Large intestine (tissue), 3 donors: Measurements from ENCODE around the gene HIRIP3. TPM values are rescaled to one million over a fixed set of nuclear protein-coding genes. Genes with fewer than 3 reads are reported as not detected.

Experiments used
- DNase-seq, 2 donors: peaks; one replicate each; pipeline versions ENCODE4 v3.0.0 to v3.0.0-alpha.2; 2013
- H3K27ac ChIP-seq: one replicate; pipeline ENCODE4 v1.5.1; 2013; ENCODE audit warnings: low read length
- H3K27me3 ChIP-seq: 2 replicates; pipeline ENCODE4 v1.6.1; 2013; ENCODE audit warnings: low read length; ENCODE audit not compliant: control insufficient read depth, insufficient read depth
- H3K36me3 ChIP-seq: 2 replicates; pipeline ENCODE4 v1.6.1; 2013; ENCODE audit warnings: low read length; ENCODE audit not compliant: control insufficient read depth, insufficient read depth
- H3K4me1 ChIP-seq: one replicate; pipeline ENCODE4 v1.6.1; 2013; ENCODE audit warnings: low read length; ENCODE audit not compliant: control insufficient read depth, insufficient read depth
- H3K4me3 ChIP-seq: one replicate; pipeline ENCODE4 v1.5.1; 2013; ENCODE audit warnings: low read length
- H3K9me3 ChIP-seq: one replicate; pipeline ENCODE4 v1.6.1; 2013; ENCODE audit warnings: mild to moderate bottlenecking, low read depth, low read length, moderate library complexity; ENCODE audit not compliant: control insufficient read depth
- WGBS: methylation state at CpG from one replicate; pipeline ENCODE4 v1.1.5; 2013; ENCODE audit warnings: low lambda C conversion rate; ENCODE audit not compliant: insufficient coverage; 5-methylcytosine and 5-hydroxymethylcytosine counted together
- polyA plus RNA-seq: library from polyadenylated mRNA; unstranded; fragments of 120-200 nt; gene quantifications from one replicate; pipeline ENCODE4 v1.2.1, GENCODE V29; 2013

HIRIP3 gene
- polyA plus RNA-seq, 1 donor: 12.0 TPM

GRCh38 chr16:29989111-29989858 lies 6.1 kb downstream of the HIRIP3 start:
- Histone ChIP-seq H3K9me3 (no peaks in the 10 kb centered on the region), H3K27ac (no peak overlapping the region), H3K36me3 (peaks cover 86% of the 10 kb centered on the region), H3K27me3 (no peaks in the 10 kb centered on the region), H3K4me3 (no peak overlapping the region), H3K4me1 (peaks cover 7% of the 10 kb centered on the region)
- whole genome bisulfite sequencing: 89% methylated on average over 8 of the region's 23 CpGs
- no peak for DNase-seq

GRCh38 chr16:29988346-29989075 lies 6.9 kb downstream of the HIRIP3 start:
- H3K27me3 ChIP-seq: no peaks in the 10 kb centered on the region
- peaks cover 7% of the 10 kb centered on the region for H3K4me1 ChIP-seq
- no peak overlapping the region for H3K4me3 ChIP-seq
- 94% methylated on average over 3 of the region's 17 CpGs for WGBS
- no peak overlapping the region for H3K27ac ChIP-seq
- no peak for DNase-seq
- no peaks in the 10 kb centered on the region for H3K9me3 ChIP-seq
- H3K36me3 ChIP-seq: peaks cover 93% of the 10 kb centered on the region

GRCh38 chr16:29987371-29988085 lies 7.9 kb downstream of the HIRIP3 start:
- no peak overlapping the region for H3K27ac ChIP-seq
- H3K4me3 ChIP-seq: no peak overlapping the region
- DNase-seq: no peak
- no CpG with 5 or more reads among the region's 35 CpGs for WGBS
- H3K9me3 ChIP-seq: no peaks in the 10 kb centered on the region
- no peaks in the 10 kb centered on the region for H3K27me3 ChIP-seq
- peaks cover 93% of the 10 kb centered on the region for H3K36me3 ChIP-seq
- H3K4me1 ChIP-seq: peaks cover 7% of the 10 kb centered on the region

- H3K4me1 ChIP-seq: peaks cover 7% of the 10 kb centered on the region
- WGBS: no CpG with 5 or more reads among the region's 5 CpGs
- no peak for DNase-seq
- H3K27ac ChIP-seq: no peak overlapping the region
- no peaks in the 10 kb centered on the region for H3K27me3 ChIP-seq
- peaks cover 94% of the 10 kb centered on the region for H3K36me3 ChIP-seq
- H3K4me3 ChIP-seq: no peak overlapping the region
- no peaks in the 10 kb centered on the region for H3K9me3 ChIP-seq
These were observed 8.5 kb downstream of the HIRIP3 start for GRCh38 chr16:29986931-29987330.

GRCh38 chr16:29986231-29986630 lies 9.2 kb downstream of the HIRIP3 start:
- peaks cover 7% of the 10 kb centered on the region for H3K4me1 ChIP-seq
- no peaks in the 10 kb centered on the region for H3K9me3 ChIP-seq
- DNase-seq: no peak
- peaks cover 95% of the 10 kb centered on the region for H3K36me3 ChIP-seq
- H3K4me3 ChIP-seq: no peak overlapping the region
- WGBS: no CpG with 5 or more reads among the region's 20 CpGs
- no peaks in the 10 kb centered on the region for H3K27me3 ChIP-seq
- H3K27ac ChIP-seq: no peak overlapping the region

GRCh38 chr16:29985271-29985811 lies 10.1 kb downstream of the HIRIP3 start:
- WGBS: no CpG with 5 or more reads among the region's 28 CpGs
- Histone ChIP-seq H3K36me3 (peaks cover 94% of the 10 kb centered on the region), H3K4me1 (peaks cover 7% of the 10 kb centered on the region), H3K27ac (no peak overlapping the region), H3K4me3 (no peak overlapping the region), H3K27me3 (no peaks in the 10 kb centered on the region), H3K9me3 (no peaks in the 10 kb centered on the region)
- no peak for DNase-seq

- no peaks in the 10 kb centered on the region for H3K27me3 ChIP-seq
- peaks cover 4% of the 10 kb centered on the region for H3K4me1 ChIP-seq
- no peak overlapping the region for H3K27ac ChIP-seq
- H3K4me3 ChIP-seq: no peak overlapping the region
- peaks cover 97% of the 10 kb centered on the region for H3K36me3 ChIP-seq
- DNase-seq: no peak
- WGBS: no CpG with 5 or more reads among the region's 5 CpGs
- no peaks in the 10 kb centered on the region for H3K9me3 ChIP-seq
These were observed 10.7 kb downstream of the HIRIP3 start for GRCh38 chr16:29984764-29985147.

- Histone ChIP-seq H3K36me3 (peaks cover 97% of the 10 kb centered on the region), H3K27ac (no peak overlapping the region), H3K27me3 (no peaks in the 10 kb centered on the region), H3K4me3 (no peak overlapping the region), H3K9me3 (no peaks in the 10 kb centered on the region), H3K4me1 (no peaks in the 10 kb centered on the region)
- WGBS: 89% methylated on average over 2 of the region's 6 CpGs
- no peak for DNase-seq
These were observed 11.2 kb downstream of the HIRIP3 start for GRCh38 chr16:29984137-29984763.

GRCh38 chr16:29983420-29984136 lies 11.8 kb downstream of the HIRIP3 start:
- H3K27ac ChIP-seq: no peak overlapping the region
- no peak for DNase-seq
- no CpG with 5 or more reads among the region's 12 CpGs for WGBS
- peaks cover 98% of the 10 kb centered on the region for H3K36me3 ChIP-seq
- no peaks in the 10 kb centered on the region for H3K4me1 ChIP-seq
- no peaks in the 10 kb centered on the region for H3K27me3 ChIP-seq
- H3K9me3 ChIP-seq: no peaks in the 10 kb centered on the region
- no peak overlapping the region for H3K4me3 ChIP-seq
